ENCODE measurements around the gene CDKN2AIPNL.

DNA sequence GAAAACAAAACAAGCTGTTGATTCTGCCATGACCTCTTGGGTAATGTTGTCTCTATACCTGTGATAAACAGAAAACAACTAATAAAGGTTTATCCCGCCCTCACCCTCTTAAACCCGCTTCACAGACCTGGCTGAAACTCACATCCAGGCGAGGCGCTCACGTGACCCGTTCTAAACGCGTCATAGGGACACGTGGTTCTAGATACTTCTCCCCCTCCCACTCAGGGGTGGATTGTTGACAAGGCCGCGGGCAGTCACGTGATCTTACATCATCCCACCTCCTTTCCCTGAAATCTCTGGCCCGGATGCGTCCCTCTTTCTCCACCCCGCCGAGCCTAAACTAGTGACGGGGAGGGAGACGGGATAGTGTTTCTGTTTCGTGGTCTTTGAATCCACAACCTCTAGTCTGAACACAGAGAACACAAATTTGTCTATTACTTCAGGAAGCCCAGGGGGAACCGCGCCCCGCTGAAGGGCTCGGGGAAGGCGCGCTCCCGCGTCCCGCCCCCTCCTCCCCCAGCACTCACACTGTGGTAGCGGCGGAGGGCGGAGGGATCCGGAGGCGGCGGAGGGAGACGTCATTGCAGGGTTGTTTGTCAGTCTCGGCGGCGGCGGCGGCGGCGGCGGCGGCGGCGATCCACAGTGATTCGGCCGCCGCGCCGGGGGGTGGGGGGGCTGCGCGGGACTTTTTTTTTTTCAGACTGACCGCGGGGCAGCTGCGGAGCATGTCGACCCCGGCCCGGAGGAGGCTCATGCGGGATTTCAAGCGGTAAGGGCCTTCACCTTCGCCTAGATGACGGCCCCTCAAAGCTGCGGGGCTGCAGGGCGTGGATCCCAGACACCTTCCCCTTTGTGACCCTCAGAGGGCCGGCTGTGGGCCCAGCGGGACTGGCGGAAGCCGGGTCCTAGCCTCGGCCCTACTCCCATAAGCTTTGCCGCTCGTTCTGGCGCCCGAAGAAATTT, 40.5 kb downstream of the CDKN2AIPNL start, which contains the start of gene UBE2B:
- TF ChIP-seq CTCF (conservative IDR thresholded peaks at IDR 0.05; ENCODE audit: low read depth, low read length) (no peak), POLR2A (IDR thresholded peaks at IDR 0.05; ENCODE audit: low read depth, low read length) (peak; percentile 69), RCOR1 (IDR thresholded peaks at IDR 0.05; ENCODE audit: insufficient replicate concordance, low read length) (no peak), CEBPB (IDR thresholded peaks at IDR 0.05; ENCODE audit: low read depth, low read length) (peak; percentile 85), RFX5 (IDR thresholded peaks at IDR 0.05; ENCODE audit: low read depth, low read length) (no peak), RAD21 (IDR thresholded peaks at IDR 0.05; ENCODE audit: low read length) (no peak), USF2 (IDR thresholded peaks at IDR 0.05; ENCODE audit: low read depth, low read length) (peak; percentile 100), MAZ (IDR thresholded peaks at IDR 0.05; ENCODE audit: borderline replicate concordance, low read depth, low read length) (peak; percentile 92; the same call in 1 of the 2 replicates), MAFK (IDR thresholded peaks at IDR 0.05; ENCODE audit: low read depth, low read length) (no peak)
